Measurements from ENCODE around the gene FNDC1. TPM values are rescaled to one million over a fixed set of nuclear protein-coding genes. Genes with fewer than 3 reads are reported as not detected.

FNDC1 gene
- total RNA-seq, 1 experiment from 2014 or later: 0.17 TPM

- CTCF ChIA-PET: interaction anchor here (0.5 kb wide), 1 partner anchor 10 kb away, joined by 3 read pairs; no protein-coding TSS in a partner anchor
- DNase-seq: no peak
- intact Hi-C loops (cut with micrococcal nuclease; ENCODE audit: unreplicated experiment): no loop called here
- no peaks in the 10 kb centered on the region for H3K9me3 Mint-ChIP-seq (ENCODE audit: low read depth, unreplicated experiment)
- no peak for TF ChIP-seq CTCF (IDR thresholded peaks at IDR 0.05; ENCODE audit: unreplicated experiment)
- H3K36me3 Mint-ChIP-seq (ENCODE audit: insufficient read depth, unreplicated experiment): no peaks in the 10 kb centered on the region
- no peak overlapping the region for H3K4me3 Mint-ChIP-seq (ENCODE audit: low read depth, unreplicated experiment)
- no peaks in the 10 kb centered on the region for H3K4me1 Mint-ChIP-seq (ENCODE audit: low read depth, unreplicated experiment)
- no peak overlapping the region for H3K27ac Mint-ChIP-seq (ENCODE audit: unreplicated experiment)
- BruUV-seq (replicated peaks): no TSS peak
- peaks cover 99% of the 10 kb centered on the region for H3K27me3 Mint-ChIP-seq (ENCODE audit: unreplicated experiment)
Measured at GRCh38 chr6:159178847-159179246, 9.6 kb downstream of the FNDC1 start.

GRCh38 chr6:159180001-159180400, 10.8 kb downstream of the FNDC1 start:
- TF ChIP-seq CTCF (IDR thresholded peaks at IDR 0.05; ENCODE audit: unreplicated experiment): no peak
- no peaks in the 10 kb centered on the region for H3K9me3 Mint-ChIP-seq (ENCODE audit: low read depth, unreplicated experiment)
- peaks cover 90% of the 10 kb centered on the region for H3K27me3 Mint-ChIP-seq (ENCODE audit: unreplicated experiment)
- CTCF ChIA-PET: no interaction called here
- intact Hi-C loops (cut with micrococcal nuclease; ENCODE audit: unreplicated experiment): no loop called here
- no peak overlapping the region for H3K27ac Mint-ChIP-seq (ENCODE audit: unreplicated experiment)
- H3K4me3 Mint-ChIP-seq (ENCODE audit: low read depth, unreplicated experiment): no peak overlapping the region
- BruUV-seq (replicated peaks): no TSS peak
- H3K4me1 Mint-ChIP-seq (ENCODE audit: low read depth, unreplicated experiment): no peaks in the 10 kb centered on the region
- no peak for DNase-seq
- no peaks in the 10 kb centered on the region for H3K36me3 Mint-ChIP-seq (ENCODE audit: insufficient read depth, unreplicated experiment)

GRCh38 chr6:159181914-159182313, 12.7 kb downstream of the FNDC1 start:
- intact Hi-C loops (cut with micrococcal nuclease; ENCODE audit: unreplicated experiment): no loop called here
- Mint-ChIP-seq H3K27ac (ENCODE audit: unreplicated experiment) (no peak overlapping the region), H3K4me3 (ENCODE audit: low read depth, unreplicated experiment) (no peak overlapping the region), H3K36me3 (ENCODE audit: insufficient read depth, unreplicated experiment) (no peaks in the 10 kb centered on the region), H3K9me3 (ENCODE audit: low read depth, unreplicated experiment) (no peaks in the 10 kb centered on the region), H3K4me1 (ENCODE audit: low read depth, unreplicated experiment) (no peaks in the 10 kb centered on the region), H3K27me3 (ENCODE audit: unreplicated experiment) (peaks cover 87% of the 10 kb centered on the region)
- CTCF ChIA-PET: no interaction called here
- no peak for DNase-seq
- no TSS peak for BruUV-seq (replicated peaks)
- TF ChIP-seq CTCF (IDR thresholded peaks at IDR 0.05; ENCODE audit: unreplicated experiment): no peak

GRCh38 chr6:159184559-159184958, 15.4 kb downstream of the FNDC1 start:
- no peaks in the 10 kb centered on the region for H3K4me1 Mint-ChIP-seq (ENCODE audit: low read depth, unreplicated experiment)
- BruUV-seq (replicated peaks): no TSS peak
- no peak for TF ChIP-seq CTCF (IDR thresholded peaks at IDR 0.05; ENCODE audit: unreplicated experiment)
- peaks cover 72% of the 10 kb centered on the region for H3K27me3 Mint-ChIP-seq (ENCODE audit: unreplicated experiment)
- no peak overlapping the region for H3K27ac Mint-ChIP-seq (ENCODE audit: unreplicated experiment)
- H3K9me3 Mint-ChIP-seq (ENCODE audit: low read depth, unreplicated experiment): no peaks in the 10 kb centered on the region
- no peaks in the 10 kb centered on the region for H3K36me3 Mint-ChIP-seq (ENCODE audit: insufficient read depth, unreplicated experiment)
- intact Hi-C loops (cut with micrococcal nuclease; ENCODE audit: unreplicated experiment): no loop called here
- no peak overlapping the region for H3K4me3 Mint-ChIP-seq (ENCODE audit: low read depth, unreplicated experiment)
- DNase-seq: no peak
- CTCF ChIA-PET: interaction anchor here (0.5 kb wide), 1 partner anchor 399 kb away, joined by 3 read pairs; no protein-coding TSS in a partner anchor
